OCI-LY1 (cell line): Measurements from ENCODE around the gene CRTAC1.

Experiments
- H2AFZ ChIP-seq: fragments of 200-600 bp; sonication (generic), shearing (Covaris generic); 2 replicates; pipeline ENCODE4 v1.6.0; 2014; ENCODE audit warnings: antibody characterized with exemption, mild to moderate bottlenecking, low read length
- H3F3A ChIP-seq: fragments of 200-600 bp; sonication (generic), shearing (Covaris generic); 2 replicates; pipeline ENCODE4 v1.6.0; 2014; ENCODE audit warnings: mild to moderate bottlenecking, antibody characterized with exemption, low read length, moderate library complexity; ENCODE audit not compliant: insufficient read depth
- H3K27ac ChIP-seq: fragments of 200-600 bp; sonication (generic); 2 replicates; pipeline ENCODE4 v1.5.1; 2014; ENCODE audit warnings: low read length, mixed run types, mild to moderate bottlenecking, low read depth; ENCODE audit not compliant: poor library complexity, severe bottlenecking
- H3K27me3 ChIP-seq: fragments of 200-600 bp; sonication (generic); 2 replicates; pipeline ENCODE4 v1.6.0; 2014; ENCODE audit warnings: antibody characterized with exemption, mild to moderate bottlenecking, low read length, moderate library complexity; ENCODE audit not compliant: insufficient read depth
- H3K36me3 ChIP-seq: fragments of 200-600 bp; sonication (generic); 2 replicates; pipeline ENCODE4 v1.6.1; 2014; ENCODE audit warnings: mild to moderate bottlenecking, antibody characterized with exemption, low read length, moderate library complexity, mixed read lengths; ENCODE audit not compliant: insufficient read depth
- H3K4me1 ChIP-seq: fragments of 200-600 bp; sonication (generic); 2 replicates; pipeline ENCODE4 v1.5.1; 2014; ENCODE audit warnings: mild to moderate bottlenecking, low read length, moderate library complexity; ENCODE audit not compliant: insufficient read depth, severe bottlenecking
- H3K4me2 ChIP-seq: fragments of 200-600 bp; sonication (generic), shearing (Covaris generic); 2 replicates; pipeline ENCODE4 v1.6.1; 2014; ENCODE audit warnings: low read length
- H3K4me3 ChIP-seq: fragments of 200-600 bp; sonication (generic); 2 replicates; pipeline ENCODE4 v1.5.1; 2014; ENCODE audit warnings: low read length, low read depth, mild to moderate bottlenecking, mixed read lengths; ENCODE audit not compliant: poor library complexity, severe bottlenecking
- H3K79me2 ChIP-seq: fragments of 200-600 bp; shearing (Covaris generic); 2 replicates; pipeline ENCODE4 v1.6.1; 2016; ENCODE audit warnings: mixed run types, low read length, mixed read lengths; ENCODE audit not compliant: insufficient read depth
- H3K9ac ChIP-seq: fragments of 200-600 bp; sonication (generic), shearing (Covaris generic); 2 replicates; pipeline ENCODE4 v1.6.1; 2014; ENCODE audit warnings: mild to moderate bottlenecking, low read length, mixed read lengths
- H3K9me2 ChIP-seq: fragments of 200-600 bp; sonication (generic), shearing (Covaris generic); 2 replicates; pipeline ENCODE4 v1.6.1; 2014; ENCODE audit warnings: low read depth, mild to moderate bottlenecking, low read length, mixed read lengths
- H3K9me3 ChIP-seq: fragments of 200-600 bp; shearing (Covaris generic); 2 replicates; pipeline ENCODE4 v1.6.1; 2014; ENCODE audit warnings: low read length, mixed read lengths
- H4K20me1 ChIP-seq: fragments of 200-600 bp; sonication (generic), shearing (Covaris generic); 2 replicates; pipeline ENCODE4 v1.6.0; 2016; ENCODE audit warnings: mild to moderate bottlenecking, low read length; ENCODE audit not compliant: insufficient read depth
- EZH2 ChIP-seq: fragments of 200-600 bp; sonication (generic), shearing (Covaris generic); IDR thresholded peaks from 2 replicates; pipeline ENCODE4 v1.8.0; 2017; ENCODE audit warnings: borderline replicate concordance, mixed run types, mild to moderate bottlenecking, antibody characterized with exemption, low read length, moderate library complexity, mixed read lengths
- TF ChIP-seq, protein P1 (sequence below): fragments of 200-600 bp; sonication (generic), shearing (Covaris generic); IDR thresholded peaks from 2 replicates; pipeline ENCODE4 v1.5.1; 2017; ENCODE audit warnings: mild to moderate bottlenecking, antibody characterized with exemption, low read length, moderate library complexity, mixed read lengths

Gene CRTAC1

DNA sequence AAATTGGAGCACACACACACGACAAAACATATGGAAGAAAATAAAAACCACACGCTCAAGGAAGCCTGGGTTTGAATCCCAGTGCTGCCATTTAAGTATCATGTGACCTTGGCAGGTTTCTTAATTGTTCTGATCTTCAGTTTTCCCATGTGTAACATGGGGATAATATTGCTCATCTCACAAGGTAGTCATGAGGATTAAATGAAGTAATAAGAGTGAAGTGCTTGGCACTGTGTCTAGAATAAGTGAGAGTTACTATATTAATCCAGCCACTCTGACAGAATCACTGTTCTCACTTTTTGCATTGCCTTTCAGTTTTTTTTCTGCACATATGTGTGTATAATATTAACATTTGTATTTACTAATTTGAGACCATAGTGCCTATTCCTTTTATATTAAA, 137.5 kb downstream of the CRTAC1 start:
- no peaks in the 10 kb centered on the region for H3K9me2 ChIP-seq
- no peak overlapping the region for H3K27ac ChIP-seq
- no peaks in the 10 kb centered on the region for H3K27me3 ChIP-seq
- no peaks in the 10 kb centered on the region for H3F3A ChIP-seq
- no peaks in the 10 kb centered on the region for H3K9me3 ChIP-seq
- H4K20me1 ChIP-seq = no peaks in the 10 kb centered on the region
- H3K4me3 ChIP-seq = no peak overlapping the region
- H3K9ac ChIP-seq = no peak overlapping the region
- no peak overlapping the region for H3K4me2 ChIP-seq
- no peak for TF ChIP-seq EZH2
- TF ChIP-seq, protein P1, sequence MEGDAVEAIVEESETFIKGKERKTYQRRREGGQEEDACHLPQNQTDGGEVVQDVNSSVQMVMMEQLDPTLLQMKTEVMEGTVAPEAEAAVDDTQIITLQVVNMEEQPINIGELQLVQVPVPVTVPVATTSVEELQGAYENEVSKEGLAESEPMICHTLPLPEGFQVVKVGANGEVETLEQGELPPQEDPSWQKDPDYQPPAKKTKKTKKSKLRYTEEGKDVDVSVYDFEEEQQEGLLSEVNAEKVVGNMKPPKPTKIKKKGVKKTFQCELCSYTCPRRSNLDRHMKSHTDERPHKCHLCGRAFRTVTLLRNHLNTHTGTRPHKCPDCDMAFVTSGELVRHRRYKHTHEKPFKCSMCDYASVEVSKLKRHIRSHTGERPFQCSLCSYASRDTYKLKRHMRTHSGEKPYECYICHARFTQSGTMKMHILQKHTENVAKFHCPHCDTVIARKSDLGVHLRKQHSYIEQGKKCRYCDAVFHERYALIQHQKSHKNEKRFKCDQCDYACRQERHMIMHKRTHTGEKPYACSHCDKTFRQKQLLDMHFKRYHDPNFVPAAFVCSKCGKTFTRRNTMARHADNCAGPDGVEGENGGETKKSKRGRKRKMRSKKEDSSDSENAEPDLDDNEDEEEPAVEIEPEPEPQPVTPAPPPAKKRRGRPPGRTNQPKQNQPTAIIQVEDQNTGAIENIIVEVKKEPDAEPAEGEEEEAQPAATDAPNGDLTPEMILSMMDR = no peak
- H3K79me2 ChIP-seq = no peaks in the 10 kb centered on the region
- no peak overlapping the region for H2AFZ ChIP-seq
- H3K36me3 ChIP-seq = no peaks in the 10 kb centered on the region
- no peaks in the 10 kb centered on the region for H3K4me1 ChIP-seq

DNA sequence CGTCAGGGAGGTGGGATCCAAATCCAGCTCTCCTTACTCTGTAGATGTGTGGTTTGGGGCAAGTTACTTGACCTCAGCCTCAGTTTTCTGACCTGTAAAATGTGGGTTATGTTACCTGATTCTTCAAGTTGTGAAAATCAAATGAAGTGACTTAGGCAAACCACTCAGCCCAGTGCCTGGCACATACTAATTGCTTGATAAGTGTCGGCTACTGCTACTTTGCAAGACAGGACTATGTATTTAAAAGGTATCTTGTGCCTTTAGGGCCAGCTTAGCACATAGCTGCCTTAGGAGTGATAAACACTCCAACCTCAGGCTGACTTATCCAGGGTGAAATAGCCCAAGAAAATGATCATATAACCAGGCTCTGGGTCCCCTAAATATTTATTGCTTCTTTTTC, 137.9 kb downstream of the CRTAC1 start:
- H3K9me3 ChIP-seq = no peaks in the 10 kb centered on the region

DNA sequence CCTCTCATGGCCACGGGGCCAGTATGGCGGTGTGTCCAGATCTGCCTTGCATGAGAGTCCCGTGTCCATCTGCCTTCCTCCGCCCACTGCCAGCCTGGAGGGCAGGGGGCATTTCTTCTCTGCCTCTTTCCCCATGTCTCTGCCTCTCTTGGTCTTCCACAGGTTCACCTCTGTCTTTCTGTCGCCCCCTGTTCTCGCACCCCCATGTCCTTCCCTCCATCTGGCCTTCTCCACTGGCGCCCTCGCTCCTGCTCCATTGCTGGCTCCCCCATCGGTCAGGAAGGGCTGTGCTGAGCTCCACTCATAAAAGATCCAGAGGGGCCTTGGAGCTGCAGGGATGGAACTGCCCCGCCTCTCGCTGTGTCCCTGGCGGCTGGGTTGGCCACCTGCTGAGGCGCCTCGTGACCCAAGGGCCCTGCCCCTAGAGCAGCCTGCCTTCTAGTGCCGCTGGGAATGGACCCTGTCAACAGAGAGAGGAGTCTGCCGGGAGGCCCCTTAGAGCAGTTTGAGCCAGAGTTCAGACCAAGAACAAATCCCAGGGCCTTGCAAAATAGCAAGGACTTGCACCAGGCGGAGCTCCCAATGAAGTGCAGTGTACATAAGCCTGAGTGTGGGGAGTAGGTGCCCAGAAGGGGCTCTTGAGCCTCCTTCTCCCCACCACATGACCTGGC, 138.8 kb downstream of the CRTAC1 start:
- Histone ChIP-seq H3K9me2 (no peaks in the 10 kb centered on the region), H3K79me2 (no peaks in the 10 kb centered on the region), H3K4me1 (no peaks in the 10 kb centered on the region), H4K20me1 (no peaks in the 10 kb centered on the region), H3F3A (no peaks in the 10 kb centered on the region), H3K27ac (no peak overlapping the region), H3K4me2 (no peak overlapping the region), H3K27me3 (no peaks in the 10 kb centered on the region), H3K4me3 (no peak overlapping the region), H2AFZ (no peak overlapping the region), H3K36me3 (no peaks in the 10 kb centered on the region), H3K9me3 (no peaks in the 10 kb centered on the region), H3K9ac (no peak overlapping the region)
- no peak for TF ChIP-seq EZH2
- TF ChIP-seq, protein P1 = no peak

More for the DNA sequence above, 137.9 kb downstream of the CRTAC1 start:
- no peak overlapping the region for H3K4me3 ChIP-seq
- no peak overlapping the region for H3K9ac ChIP-seq
- H3F3A ChIP-seq = no peaks in the 10 kb centered on the region
- no peak overlapping the region for H3K27ac ChIP-seq
- H3K4me1 ChIP-seq = no peaks in the 10 kb centered on the region
- H3K79me2 ChIP-seq = no peaks in the 10 kb centered on the region
- TF ChIP-seq EZH2 = no peak
- TF ChIP-seq, protein P1 = no peak
- no peaks in the 10 kb centered on the region for H3K36me3 ChIP-seq
- H2AFZ ChIP-seq = no peak overlapping the region
- H3K4me2 ChIP-seq = no peak overlapping the region
- H3K27me3 ChIP-seq = no peaks in the 10 kb centered on the region
- no peaks in the 10 kb centered on the region for H4K20me1 ChIP-seq
- no peaks in the 10 kb centered on the region for H3K9me2 ChIP-seq
